Neural cell (in vitro differentiated cells): ENCODE measurements around the gene RHEBL1. TPM values are rescaled to one million over a fixed set of nuclear protein-coding genes. Genes with fewer than 3 reads are reported as not detected.

Experiments used
- H2AFZ ChIP-seq: fragments of 200-600, 300-800 bp; sonication (generic), shearing (Covaris generic); 2 replicates; pipeline ENCODE4 v1.6.0; 2014; ENCODE audit warnings: low read depth, mild to moderate bottlenecking, antibody characterized with exemption, low read length, moderate library complexity
- H3F3A ChIP-seq: fragments of 200-600 bp; shearing (Covaris generic); 2 replicates; pipeline ENCODE4 v1.6.1; 2016; ENCODE audit warnings: mild to moderate bottlenecking, moderate library complexity, mixed read lengths, antibody characterized with exemption, low read length; ENCODE audit not compliant: insufficient read depth, poor library complexity, severe bottlenecking
- H3K27ac ChIP-seq: fragments of 200-600, 300-800 bp; sonication (generic), shearing (Covaris generic); 2 replicates; pipeline ENCODE4 v1.5.1; 2014; ENCODE audit warnings: mild to moderate bottlenecking, low read length, moderate library complexity
- H3K27me3 ChIP-seq: fragments of 300-800, 200-600 bp; sonication (generic), shearing (Covaris generic); 2 replicates; pipeline ENCODE4 v1.6.0; 2014; ENCODE audit warnings: mild to moderate bottlenecking, low read depth, low read length, moderate library complexity; ENCODE audit not compliant: insufficient read depth
- H3K36me3 ChIP-seq: fragments of 300-800, 200-600 bp; sonication (generic), shearing (Covaris generic); 2 replicates; pipeline ENCODE4 v1.5.1; 2014; ENCODE audit warnings: mild to moderate bottlenecking, antibody characterized with exemption, low read length, moderate library complexity; ENCODE audit not compliant: insufficient read depth
- H3K4me2 ChIP-seq: fragments of 300-800, 200-600 bp; sonication (generic), shearing (Covaris generic); 2 replicates; pipeline ENCODE4 v1.6.0; 2014; ENCODE audit warnings: mild to moderate bottlenecking, low read length
- H3K4me3 ChIP-seq: fragments of 300-800, 200-600 bp; sonication (generic), shearing (Covaris generic); 2 replicates; pipeline ENCODE4 v1.5.1; 2014; ENCODE audit warnings: mild to moderate bottlenecking, low read length, moderate library complexity
- H3K79me2 ChIP-seq: fragments of 200-600 bp; shearing (Covaris generic); replicated peaks from 2 replicates; pipeline ENCODE4 v1.6.0; 2014; ENCODE audit warnings: mild to moderate bottlenecking, low read length, moderate library complexity; ENCODE audit not compliant: insufficient read depth
- H3K9ac ChIP-seq: fragments of 300-800, 200-600 bp; sonication (generic), shearing (Covaris generic); 2 replicates; pipeline ENCODE4 v1.6.1; 2016; ENCODE audit warnings: mild to moderate bottlenecking, low read length, mixed read lengths
- H3K9me2 ChIP-seq: fragments of 200-600 bp; shearing (Covaris generic); 2 replicates; pipeline ENCODE4 v1.6.1; 2016; ENCODE audit warnings: mild to moderate bottlenecking, low read length, mixed read lengths; ENCODE audit not compliant: insufficient read depth
- H3K9me3 ChIP-seq: fragments of 200-600, 300-800 bp; sonication (generic), shearing (Covaris generic); 2 replicates; pipeline ENCODE4 v1.6.1; 2016; ENCODE audit warnings: mild to moderate bottlenecking, mixed run types, low read length, moderate library complexity, mixed read lengths
- H4K20me1 ChIP-seq: fragments of 200-600 bp; shearing (Covaris generic); 2 replicates; pipeline ENCODE4 v1.6.1; 2016; ENCODE audit warnings: mild to moderate bottlenecking, mixed run types; ENCODE audit not compliant: insufficient read depth
- CTCF ChIP-seq: fragments of 450-650 bp; IDR thresholded peaks from 2 replicates; pipeline ENCODE4 v1.5.1; 2014; ENCODE audit warnings: antibody characterized with exemption, mild to moderate bottlenecking, moderate library complexity; ENCODE audit not compliant: poor library complexity, severe bottlenecking
- EP300 ChIP-seq: fragments of 450-650 bp; conservative IDR thresholded peaks from 2 replicates; pipeline ENCODE4 v1.6.1; 2014; ENCODE audit warnings: antibody characterized with exemption, mild to moderate bottlenecking, moderate library complexity; ENCODE audit not compliant: poor library complexity, severe bottlenecking
- EZH2 ChIP-seq: fragments of 200-600, 300-800 bp; shearing (Covaris generic), sonication (generic); IDR thresholded peaks from 2 replicates; pipeline ENCODE4 v1.6.1; 2014; ENCODE audit warnings: antibody characterized with exemption, low read length, borderline replicate concordance, mild to moderate bottlenecking; ENCODE audit not compliant: insufficient read depth, poor library complexity, severe bottlenecking
- MXI1 ChIP-seq: fragments of 450-650 bp; conservative IDR thresholded peaks from 2 replicates; pipeline ENCODE4 v1.6.1; 2014; ENCODE audit warnings: antibody characterized with exemption, mild to moderate bottlenecking; ENCODE audit not compliant: poor library complexity, severe bottlenecking
- POLR2AphosphoS5 ChIP-seq: IDR thresholded peaks from 2 replicates; pipeline ENCODE4 v1.6.1; 2012
- RAD21 ChIP-seq: fragments of 450-650 bp; conservative IDR thresholded peaks from 2 replicates; pipeline ENCODE4 v1.6.1; 2014; ENCODE audit warnings: antibody characterized with exemption, mild to moderate bottlenecking, moderate library complexity
- REST ChIP-seq: IDR thresholded peaks from 2 replicates; pipeline ENCODE4 v1.6.1; 2012; ENCODE audit warnings: borderline replicate concordance
- SMC3 ChIP-seq: fragments of 450-650 bp; conservative IDR thresholded peaks from 2 replicates; pipeline ENCODE4 v1.6.1; 2014; ENCODE audit warnings: antibody characterized with exemption, mild to moderate bottlenecking, moderate library complexity; ENCODE audit not compliant: poor library complexity
- TAF1 ChIP-seq: IDR thresholded peaks from 2 replicates; pipeline ENCODE4 v1.6.1; 2012; ENCODE audit warnings: low read depth
- polyA plus RNA-seq: library from polyadenylated mRNA; depleted of rRNA; stranded (reverse); fragments of >200 nt; gene quantifications from 2 replicates; pipeline ENCODE4 v1.2.3, GENCODE V29; 2014

The RHEBL1 gene
- polyA plus RNA-seq, 1 donor from 2014 or later: 0.68 TPM

DNA sequence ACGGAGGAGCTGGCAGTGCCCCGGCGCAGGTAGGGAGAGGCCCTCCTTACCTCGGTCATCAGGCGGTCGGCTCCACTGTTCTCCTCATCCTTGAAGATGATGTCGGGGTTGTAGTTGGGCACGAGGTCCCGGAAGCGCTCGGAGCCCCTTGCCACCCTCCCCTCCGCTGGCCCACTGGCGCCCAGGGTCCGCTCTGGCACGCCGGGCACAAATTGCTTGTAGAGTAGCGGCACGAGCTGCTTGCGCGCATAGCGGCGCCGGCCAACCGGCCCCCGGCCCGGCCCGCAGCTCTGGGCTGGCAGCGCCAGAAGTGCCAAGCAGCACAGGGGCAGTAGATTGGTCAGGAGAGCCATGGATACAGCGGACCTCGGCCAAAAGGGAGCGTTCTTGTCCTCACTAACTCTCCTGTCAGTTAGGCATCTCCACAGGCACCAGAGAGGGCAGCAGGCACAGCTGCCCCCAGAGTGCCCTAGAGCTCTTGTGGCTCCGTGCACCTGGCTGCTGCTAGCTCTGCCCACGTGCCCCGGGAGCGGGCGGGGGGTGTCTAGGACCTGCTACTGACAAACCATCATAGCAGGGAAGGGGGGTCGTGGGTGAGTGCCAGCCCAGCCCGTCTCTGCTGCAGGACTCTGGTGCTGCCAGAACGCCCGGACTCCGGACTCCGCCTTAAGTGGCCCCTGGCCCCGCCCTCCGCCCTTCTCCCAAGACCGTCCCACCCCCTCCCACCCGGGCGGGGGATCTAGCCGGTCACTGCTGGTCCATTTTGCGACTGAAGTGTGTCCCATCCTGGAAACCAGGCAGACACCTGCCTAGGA lies 24.6 kb upstream of the RHEBL1 start, which contains the start of gene DHH:
Gene DHH (minus strand): TSS at position 642 of the 815 bp plus-strand sequence. CDS start 289 bp downstream, at position 353.
- Histone ChIP-seq H3K9me3 (no peaks in the 10 kb centered on the region), H3K9ac (no peak within 1 kb of the TSS), H3K9me2 (no peaks in the 10 kb centered on the region), H3K79me2 (no peaks in the 10 kb centered on the region), H3K4me3 (peak within 1 kb of the TSS; percentile 48), H4K20me1 (no peaks in the 10 kb centered on the region), H3K4me2 (no peak within 1 kb of the TSS), H3F3A (no peaks in the 10 kb centered on the region), H3K27me3 (peaks cover 58% of the 10 kb centered on the region), H3K36me3 (peaks cover 7% of the 10 kb centered on the region), H2AFZ (no peak within 1 kb of the TSS), H3K27ac (no peak within 1 kb of the TSS)
- TF ChIP-seq POLR2AphosphoS5 (peak; percentile 7), SMC3 (no peak), EP300 (no peak)

- Histone ChIP-seq H3K9me3 (no peaks in the 10 kb centered on the region), H3K9me2 (no peaks in the 10 kb centered on the region), H3K27me3 (peaks cover 64% of the 10 kb centered on the region), H3K4me3 (peak overlapping the region; percentile 48), H3K36me3 (peaks cover 7% of the 10 kb centered on the region), H3F3A (no peaks in the 10 kb centered on the region), H3K27ac (no peak overlapping the region), H3K4me2 (no peak overlapping the region), H3K9ac (no peak overlapping the region), H2AFZ (no peak overlapping the region), H4K20me1 (no peaks in the 10 kb centered on the region), H3K79me2 (no peaks in the 10 kb centered on the region)
- TF ChIP-seq MXI1 (no peak), POLR2AphosphoS5 (no peak), RAD21 (no peak), SMC3 (no peak), CTCF (no peak), EZH2 (no peak), EP300 (no peak), REST (no peak), TAF1 (no peak)
Measured at GRCh38 chr12:49093792-49094159, 24.0 kb upstream of the RHEBL1 start.
